ENCODE measurements around the gene PTPN7. TPM values are rescaled to one million over a fixed set of nuclear protein-coding genes. Genes with fewer than 3 reads are reported as not detected.
A peak's percentile ranks its signal among the peaks of the same experiment; 100 is the strongest.
"Not testable (repeated sequence)": the region's sequence is repeated elsewhere in the genome, so short reads cannot be mapped to it uniquely, and the experiment has no call there.

The PTPN7 gene
- total RNA-seq, 2 donors from 2014 or later, result 196 to 201 TPM

DNA sequence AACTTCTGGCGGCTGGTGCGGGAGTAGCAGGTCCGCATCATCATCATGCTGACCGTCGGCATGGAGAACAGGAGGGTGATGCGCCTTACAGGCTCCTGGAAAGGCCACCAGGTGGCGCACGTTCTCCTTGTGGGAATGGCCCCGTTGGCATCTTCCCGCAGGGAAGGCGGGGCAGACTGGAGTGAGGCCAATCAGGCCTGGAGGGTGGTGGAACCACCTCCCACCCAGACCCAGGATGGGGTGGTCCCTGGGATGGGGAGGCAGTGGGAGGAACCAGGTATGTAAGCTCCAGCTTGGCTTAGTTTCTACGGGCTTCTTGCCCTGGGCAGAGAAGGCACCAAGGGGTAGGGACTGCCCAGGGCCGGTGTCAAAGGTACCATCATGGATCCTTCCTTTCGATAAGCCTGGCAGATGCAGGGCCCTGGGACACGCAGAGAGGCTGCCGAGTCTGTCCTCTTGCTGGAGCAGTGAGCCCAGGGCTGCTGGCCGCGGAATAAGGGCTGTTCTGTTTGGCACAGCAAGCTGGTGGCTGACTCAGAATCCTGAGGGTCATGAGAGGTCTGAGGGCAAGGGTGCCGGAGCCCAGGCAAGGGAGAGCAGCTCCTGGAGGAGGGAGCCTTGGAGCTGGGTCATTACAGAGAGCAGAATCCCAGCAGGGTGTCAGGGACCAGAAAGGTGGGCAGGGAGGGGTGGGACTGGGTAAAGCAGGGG, 24.5 kb upstream of the PTPN7 start:
- H3K27ac Mint-ChIP-seq, result no peak overlapping the region
- H3K4me3 Mint-ChIP-seq, result no peak overlapping the region
- H3K36me3 Mint-ChIP-seq (ENCODE audit: insufficient read depth in 2 of 2), result no peaks in the 10 kb centered on the region
- H3K27me3 Mint-ChIP-seq (ENCODE audit: low read depth), result peaks cover 12% of the 10 kb centered on the region
- H3K9me3 Mint-ChIP-seq, result no peaks in the 10 kb centered on the region
- peaks cover 14% of the 10 kb centered on the region for H3K4me1 Mint-ChIP-seq (ENCODE audit: low read depth)
- ATAC-seq (replicated peaks in 1 of 2) (peak; percentile 63 to 72), DNase-seq (peak; percentile 74 to 75)

GRCh38 chr1:202182040-202182877, 21.9 kb upstream of the PTPN7 start:
- Mint-ChIP-seq H3K9me3 (no peaks in the 10 kb centered on the region), H3K27me3 (ENCODE audit: low read depth) (peaks cover 6% of the 10 kb centered on the region), H3K36me3 (ENCODE audit: insufficient read depth in 2 of 2) (no peaks in the 10 kb centered on the region), H3K4me3 (no peak overlapping the region), H3K27ac (no peak overlapping the region), H3K4me1 (ENCODE audit: low read depth) (peaks cover 14% of the 10 kb centered on the region)
- DNase-seq (no peak), ATAC-seq (replicated peaks in 1 of 2) (no peak)

- no peak for ATAC-seq (replicated peaks in 1 of 2)
- no peak overlapping the region for H3K27ac Mint-ChIP-seq
- H3K9me3 Mint-ChIP-seq, result no peaks in the 10 kb centered on the region
- H3K4me3 Mint-ChIP-seq, result no peak overlapping the region
- H3K4me1 Mint-ChIP-seq (ENCODE audit: low read depth), result peaks cover 14% of the 10 kb centered on the region
- DNase-seq, result no peak
- H3K27me3 Mint-ChIP-seq (ENCODE audit: low read depth), result peaks cover 6% of the 10 kb centered on the region
- H3K36me3 Mint-ChIP-seq (ENCODE audit: insufficient read depth in 2 of 2), result no peaks in the 10 kb centered on the region
Observed at GRCh38 chr1:202181586-202181985, 21.2 kb upstream of the PTPN7 start.

- H3K4me3 Mint-ChIP-seq; ATAC-seq (replicated peaks in 1 of 2); DNase-seq; H3K9me3 Mint-ChIP-seq; H3K27me3 Mint-ChIP-seq (ENCODE audit: low read depth); H3K36me3 Mint-ChIP-seq (ENCODE audit: insufficient read depth in 2 of 2); H3K27ac Mint-ChIP-seq: not testable (repeated sequence)
- peaks cover 14% of the 10 kb centered on the region for H3K4me1 Mint-ChIP-seq (ENCODE audit: low read depth)
Observed at GRCh38 chr1:202180751-202181139, 20.3 kb upstream of the PTPN7 start.

- H3K9me3 Mint-ChIP-seq, result no peaks in the 10 kb centered on the region
- H3K4me3 Mint-ChIP-seq, result no peak overlapping the region
- H3K36me3 Mint-ChIP-seq (ENCODE audit: insufficient read depth in 2 of 2), result no peaks in the 10 kb centered on the region
- DNase-seq (no peak), ATAC-seq (replicated peaks in 1 of 2) (no peak)
- H3K27ac Mint-ChIP-seq, result no peak overlapping the region
- peaks cover 6% of the 10 kb centered on the region for H3K27me3 Mint-ChIP-seq (ENCODE audit: low read depth)
- H3K4me1 Mint-ChIP-seq (ENCODE audit: low read depth), result peaks cover 14% of the 10 kb centered on the region
Observed at GRCh38 chr1:202179828-202180750, 19.7 kb upstream of the PTPN7 start.

DNA sequence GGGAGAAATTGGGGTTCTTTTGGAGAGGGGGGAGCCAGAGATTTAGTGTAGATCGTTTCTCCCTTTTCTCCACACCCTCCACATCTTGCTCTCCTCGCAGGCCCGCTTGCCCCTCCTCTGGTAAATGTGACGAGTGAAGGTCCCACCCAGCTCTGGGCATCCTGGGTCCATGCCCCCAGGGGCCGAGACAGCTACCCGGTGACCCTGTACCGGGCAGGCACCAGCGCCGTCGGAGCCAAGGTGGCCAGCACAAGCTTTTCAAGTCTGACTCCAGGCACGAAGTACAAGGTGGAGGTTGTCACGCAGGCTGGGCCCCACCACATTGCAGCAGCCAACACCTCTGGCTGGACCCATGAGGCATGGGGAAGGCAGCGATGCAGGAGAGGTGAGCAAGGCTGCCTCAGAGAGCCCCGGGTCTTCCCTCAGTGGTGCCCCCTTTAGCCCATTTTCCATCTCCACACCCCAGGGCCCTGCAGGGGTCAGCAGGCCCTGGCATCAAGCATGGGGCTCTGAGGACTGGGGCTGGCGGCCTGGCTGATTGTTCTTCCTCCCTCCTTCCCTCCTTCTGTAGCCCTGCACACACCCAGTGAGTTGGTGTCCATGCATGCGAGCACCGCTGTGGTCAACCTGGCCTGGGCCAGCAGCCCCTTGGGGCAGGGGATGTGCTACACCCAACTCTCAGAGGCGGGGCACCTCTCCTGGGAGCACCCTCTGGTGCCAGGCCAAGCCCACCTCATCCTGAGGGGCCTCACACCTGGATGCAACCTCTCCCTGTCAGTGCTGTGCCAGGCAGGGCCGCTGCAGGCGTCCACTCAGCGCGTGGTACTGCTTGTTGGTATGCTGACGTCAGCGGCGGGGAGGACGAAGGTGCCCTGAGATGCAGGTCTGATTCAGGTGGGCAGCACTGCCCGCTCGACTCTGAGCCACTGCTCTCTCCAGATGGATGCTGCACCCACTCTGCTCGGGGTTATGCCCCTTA, 16.8 kb upstream of the PTPN7 start:
- no peak overlapping the region for H3K4me3 Mint-ChIP-seq
- ATAC-seq (replicated peaks in 1 of 2) (no peak), DNase-seq (no peak)
- H3K27me3 Mint-ChIP-seq (ENCODE audit: low read depth), result no peaks in the 10 kb centered on the region
- no peaks in the 10 kb centered on the region for H3K4me1 Mint-ChIP-seq (ENCODE audit: low read depth)
- no peaks in the 10 kb centered on the region for H3K36me3 Mint-ChIP-seq (ENCODE audit: insufficient read depth in 2 of 2)
- no peaks in the 10 kb centered on the region for H3K9me3 Mint-ChIP-seq
- no peak overlapping the region for H3K27ac Mint-ChIP-seq

GRCh38 chr1:202173993-202174392, 13.6 kb upstream of the PTPN7 start:
- H3K4me1 Mint-ChIP-seq (ENCODE audit: low read depth), result no peaks in the 10 kb centered on the region
- no peaks in the 10 kb centered on the region for H3K36me3 Mint-ChIP-seq (ENCODE audit: insufficient read depth in 2 of 2)
- no peak overlapping the region for H3K27ac Mint-ChIP-seq
- no peaks in the 10 kb centered on the region for H3K9me3 Mint-ChIP-seq
- DNase-seq (no peak), ATAC-seq (replicated peaks in 1 of 2) (no peak)
- H3K4me3 Mint-ChIP-seq, result no peak overlapping the region
- no peaks in the 10 kb centered on the region for H3K27me3 Mint-ChIP-seq (ENCODE audit: low read depth)

GRCh38 chr1:202172015-202172355, 11.6 kb upstream of the PTPN7 start:
- DNase-seq (no peak), ATAC-seq (replicated peaks in 1 of 2) (peak; percentile 79 to 81)
- Mint-ChIP-seq H3K27ac (no peak overlapping the region), H3K4me3 (no peak overlapping the region), H3K36me3 (ENCODE audit: insufficient read depth in 2 of 2) (no peaks in the 10 kb centered on the region), H3K4me1 (ENCODE audit: low read depth) (no peaks in the 10 kb centered on the region), H3K9me3 (no peaks in the 10 kb centered on the region), H3K27me3 (ENCODE audit: low read depth) (no peaks in the 10 kb centered on the region)

GRCh38 chr1:202171292-202172014, 11.1 kb upstream of the PTPN7 start:
- Mint-ChIP-seq H3K9me3 (no peaks in the 10 kb centered on the region), H3K27ac (no peak overlapping the region), H3K4me1 (ENCODE audit: low read depth) (peaks cover 2% of the 10 kb centered on the region), H3K4me3 (no peak overlapping the region), H3K27me3 (ENCODE audit: low read depth) (no peaks in the 10 kb centered on the region), H3K36me3 (ENCODE audit: insufficient read depth in 2 of 2) (no peaks in the 10 kb centered on the region)
- peak; percentile 52 to 70 for ATAC-seq (replicated peaks in 1 of 2)
- DNase-seq, result no peak

DNA sequence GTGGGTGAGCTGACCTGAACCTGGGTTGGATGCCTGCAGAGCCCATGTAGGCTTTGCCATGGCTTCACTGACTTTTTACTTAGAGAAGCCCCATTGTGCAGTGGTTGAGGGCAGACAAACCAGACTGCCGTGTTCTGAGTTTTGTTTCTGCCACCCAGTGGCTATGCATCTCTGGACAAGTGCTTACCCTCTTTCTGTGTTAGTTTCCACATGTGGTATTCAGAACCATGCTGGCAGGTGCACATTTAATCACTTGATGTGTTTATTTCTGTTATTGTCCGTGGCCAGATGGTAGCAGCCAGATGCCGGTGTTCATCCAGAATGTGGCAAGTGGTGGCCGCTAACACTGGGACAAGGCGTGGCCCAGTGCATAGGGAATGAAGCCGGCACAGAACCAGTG, 10.3 kb upstream of the PTPN7 start:
- Mint-ChIP-seq H3K4me1 (ENCODE audit: low read depth) (peaks cover 10% of the 10 kb centered on the region), H3K27ac (no peak overlapping the region), H3K4me3 (no peak overlapping the region), H3K27me3 (ENCODE audit: low read depth) (no peaks in the 10 kb centered on the region), H3K36me3 (ENCODE audit: insufficient read depth in 2 of 2) (no peaks in the 10 kb centered on the region), H3K9me3 (no peaks in the 10 kb centered on the region)
- DNase-seq, result no peak
- peak in 1 of 2 donors; percentile 20 for ATAC-seq (replicated peaks in 1 of 2)

- no peak overlapping the region for H3K27ac Mint-ChIP-seq
- ATAC-seq (replicated peaks in 1 of 2), result no peak
- H3K4me1 Mint-ChIP-seq (ENCODE audit: low read depth), result peaks cover 28% of the 10 kb centered on the region
- no peaks in the 10 kb centered on the region for H3K36me3 Mint-ChIP-seq (ENCODE audit: insufficient read depth in 2 of 2)
- no peak overlapping the region for H3K4me3 Mint-ChIP-seq
- no peaks in the 10 kb centered on the region for H3K27me3 Mint-ChIP-seq (ENCODE audit: low read depth)
- H3K9me3 Mint-ChIP-seq, result no peaks in the 10 kb centered on the region
- DNase-seq, result no peak
Observed at GRCh38 chr1:202168861-202169260, 8.5 kb upstream of the PTPN7 start.

All from activated T-cell treated with anti-CD3 and anti-CD28 coated beads, Interleukin-2, amount 50 U/mL, for 72 hours (primary cell).